ENCODE measurements around the gene DNASE1L1. TPM values are rescaled to one million over a fixed set of nuclear protein-coding genes. Genes with fewer than 3 reads are reported as not detected.

DNASE1L1 gene
- total RNA-seq, 4 donors from 2014 or later: 11.1 to 29.3 (median 22.3) TPM

GRCh38 chrX:154359362-154360154 lies 49.5 kb downstream of the DNASE1L1 start:
- H3K27me3 ChIP-seq: no peaks in the 10 kb centered on the region
- no peak for ATAC-seq
- H3K36me3 ChIP-seq: peaks cover 0 to 94% of the 10 kb centered on the region in 2 donors
- TF ChIP-seq POLR2AphosphoS5 (IDR thresholded peaks at IDR 0.05): no peak
- TF ChIP-seq CTCF (IDR thresholded peaks at IDR 0.05): no peak
- TF ChIP-seq EP300 (IDR thresholded peaks at IDR 0.05): no peak
- no peak for TF ChIP-seq POLR2A (IDR thresholded peaks at IDR 0.05)
- H3K27ac ChIP-seq: peak overlapping the region; percentile 44 to 99 (median 86)
- no peak overlapping the region for H3K4me3 ChIP-seq
- WGBS, 2 donors (ENCODE audit: low coverage in 1 of 2): 42% methylated on average over 12 of the region's 41 CpGs; no CpG with 5 or more reads in 1 of the 2 donors
- no peaks in the 10 kb centered on the region for H3K9me3 ChIP-seq
- H3K4me1 ChIP-seq: peaks cover 0 to 78% (median 0%) of the 10 kb centered on the region in 3 donors

GRCh38 chrX:154358829-154359228 lies 50.2 kb downstream of the DNASE1L1 start:
- Histone ChIP-seq H3K36me3 (peaks cover 0 to 94% of the 10 kb centered on the region in 2 donors), H3K27ac (peak overlapping the region; percentile 44 to 99 (median 86)), H3K9me3 (no peaks in the 10 kb centered on the region), H3K27me3 (no peaks in the 10 kb centered on the region), H3K4me3 (no peak overlapping the region), H3K4me1 (peaks cover 0 to 71% (median 0%) of the 10 kb centered on the region in 3 donors)
- no peak for TF ChIP-seq CTCF (IDR thresholded peaks at IDR 0.05)
- no peak for TF ChIP-seq POLR2A (IDR thresholded peaks at IDR 0.05)
- no peak for TF ChIP-seq EP300 (IDR thresholded peaks at IDR 0.05)
- TF ChIP-seq POLR2AphosphoS5 (IDR thresholded peaks at IDR 0.05): no peak
- WGBS, 2 donors (ENCODE audit: low coverage in 1 of 2): 80% methylated on average over 1 of the region's 6 CpGs; no CpG with 5 or more reads in 1 of the 2 donors
- ATAC-seq: no peak

- TF ChIP-seq CTCF (IDR thresholded peaks at IDR 0.05) (no peak), POLR2AphosphoS5 (IDR thresholded peaks at IDR 0.05) (no peak), POLR2A (IDR thresholded peaks at IDR 0.05) (no peak), EP300 (IDR thresholded peaks at IDR 0.05) (no peak)
- Histone ChIP-seq H3K27me3 (no peaks in the 10 kb centered on the region), H3K9me3 (no peaks in the 10 kb centered on the region), H3K27ac (peak overlapping the region; percentile 13 to 99 (median 86)), H3K4me3 (no peak overlapping the region), H3K36me3 (peaks cover 0 to 96% of the 10 kb centered on the region in 2 donors), H3K4me1 (peaks cover 0 to 65% (median 0%) of the 10 kb centered on the region in 3 donors)
- ATAC-seq: no peak
- WGBS, 2 donors (ENCODE audit: low coverage in 1 of 2): no CpG with 5 or more reads among the region's 11 CpGs
Observed at GRCh38 chrX:154358011-154358410, 51.0 kb downstream of the DNASE1L1 start.

GRCh38 chrX:154357205-154357604 lies 51.8 kb downstream of the DNASE1L1 start:
- ATAC-seq: no peak
- H3K27me3 ChIP-seq: no peaks in the 10 kb centered on the region
- H3K4me3 ChIP-seq: no peak overlapping the region
- H3K4me1 ChIP-seq: peaks cover 0 to 64% (median 0%) of the 10 kb centered on the region in 3 donors
- WGBS, 2 donors (ENCODE audit: low coverage in 1 of 2): no CpG with 5 or more reads among the region's 27 CpGs
- H3K27ac ChIP-seq: peak overlapping the region; percentile 32 to 99 (median 86)
- H3K9me3 ChIP-seq: no peaks in the 10 kb centered on the region
- no peak for TF ChIP-seq POLR2A (IDR thresholded peaks at IDR 0.05)
- peak; percentile 11 for TF ChIP-seq POLR2AphosphoS5 (IDR thresholded peaks at IDR 0.05)
- peaks cover 0 to 96% of the 10 kb centered on the region in 2 donors for H3K36me3 ChIP-seq

- H3K4me1 ChIP-seq: peaks cover 0 to 63% (median 0%) of the 10 kb centered on the region in 3 donors
Observed at GRCh38 chrX:154356596-154356995, 52.5 kb downstream of the DNASE1L1 start.

More at GRCh38 chrX:154356596-154356995, 52.5 kb downstream of the DNASE1L1 start:
- no peak for TF ChIP-seq EP300 (IDR thresholded peaks at IDR 0.05)
- no peak for TF ChIP-seq CTCF (IDR thresholded peaks at IDR 0.05)
- TF ChIP-seq POLR2AphosphoS5 (IDR thresholded peaks at IDR 0.05): no peak
- TF ChIP-seq POLR2A (IDR thresholded peaks at IDR 0.05): no peak
- Histone ChIP-seq H3K36me3 (peaks cover 0 to 96% of the 10 kb centered on the region in 2 donors), H3K27me3 (no peaks in the 10 kb centered on the region), H3K4me3 (no peak overlapping the region), H3K27ac (peak overlapping the region; percentile 32 to 99 (median 86)), H3K9me3 (no peaks in the 10 kb centered on the region)
- ATAC-seq: no peak
- no CpG with 5 or more reads among the region's 13 CpGs for WGBS, 2 donors (ENCODE audit: low coverage in 1 of 2)
